PC-9 (cell line): Measurements from ENCODE around the gene CEP83. TPM values are rescaled to one million over a fixed set of nuclear protein-coding genes. Genes with fewer than 3 reads are reported as not detected.

Experiments
- BruUV-seq: library from RNA; stranded (reverse); fragments of 400-500 nt; replicated peaks from 2 replicates; lab custom pipeline; 2021; lab: Mats Ljungman, UMichigan
- CTCF ChIA-PET: fragments of 300-600 bp; sonication (Branson Sonifier 250); formaldehyde crosslinking; loops from one replicate; lab custom pipeline; 2022; ENCODE audit warnings: antibody characterized with exemption; lab: Charles Lee
- POLR2A ChIA-PET: fragments of 300-600 bp; sonication (Branson Sonifier 250); formaldehyde crosslinking; loops from one replicate; lab custom pipeline; 2022; ENCODE audit warnings: antibody characterized with exemption; ENCODE audit not compliant: unreplicated experiment; lab: Charles Lee
- DNase-seq, 2 experiments: peaks; one replicate each; pipeline versions ENCODE4 v3.0.0 to v3.0.0-alpha.2; 2015 to 2022; ENCODE audit warnings: mixed read lengths in 1 of 2
- H2AFZ ChIP-seq: fragments of 200-600 bp; sonication (generic); 2 replicates; pipeline ENCODE4 v1.8.1; 2017; ENCODE audit warnings: antibody characterized with exemption
- H3F3A ChIP-seq: fragments of 200-600 bp; sonication (generic); 2 replicates; pipeline ENCODE4 v1.8.1; 2017; ENCODE audit warnings: antibody characterized with exemption, mild to moderate bottlenecking, low read depth; ENCODE audit not compliant: insufficient read depth
- H3K27ac ChIP-seq: fragments of 200-600 bp; sonication (generic); 2 replicates; pipeline ENCODE4 v1.6.1; 2016; ENCODE audit warnings: mixed run types
- H3K27me3 ChIP-seq: fragments of 200-600 bp; sonication (generic); 2 replicates; pipeline ENCODE4 v1.6.1; 2016; ENCODE audit warnings: low read depth, mixed run types; ENCODE audit not compliant: insufficient read depth
- H3K36me3 ChIP-seq: fragments of 200-600 bp; sonication (generic); 2 replicates; pipeline ENCODE4 v1.6.1; 2016; ENCODE audit warnings: low read depth, mixed run types
- H3K4me1 ChIP-seq: fragments of 200-600 bp; sonication (generic); replicated peaks from 2 replicates; pipeline ENCODE4 v1.6.1; 2016; ENCODE audit warnings: mixed run types; ENCODE audit not compliant: insufficient read depth
- H3K4me2 ChIP-seq: fragments of 200-600 bp; sonication (generic); 2 replicates; pipeline ENCODE4 v1.6.1; 2017; ENCODE audit warnings: mixed run types
- H3K4me3 ChIP-seq: fragments of 200-600 bp; sonication (generic); 2 replicates; pipeline ENCODE4 v1.6.1; 2016; ENCODE audit warnings: mixed run types
- H3K79me2 ChIP-seq: fragments of 200-600 bp; sonication (generic); 2 replicates; pipeline ENCODE4 v1.6.1; 2017; ENCODE audit warnings: low read depth, mixed run types
- H3K9me2 ChIP-seq: fragments of 200-600 bp; sonication (generic); 2 replicates; pipeline ENCODE4 v1.8.1; 2017; ENCODE audit warnings: mild to moderate bottlenecking; ENCODE audit not compliant: insufficient read depth
- H3K9me3 ChIP-seq: fragments of 200-600 bp; sonication (generic); 2 replicates; pipeline ENCODE4 v1.8.1; 2016; ENCODE audit warnings: low read depth; ENCODE audit not compliant: insufficient read depth
- H4K20me1 ChIP-seq: fragments of 200-600 bp; sonication (generic); 2 replicates; pipeline ENCODE4 v1.8.1; 2017; ENCODE audit not compliant: insufficient read depth
- CTCF ChIP-seq: fragments of 200-600 bp; sonication (generic); conservative IDR thresholded peaks from 2 replicates; pipeline ENCODE4 v1.6.1; 2017; ENCODE audit warnings: mixed run types, antibody characterized with exemption, mild to moderate bottlenecking, moderate library complexity
- EZH2 ChIP-seq: fragments of 200-600 bp; sonication (generic); IDR thresholded peaks from 2 replicates; pipeline ENCODE4 v1.8.0; 2017; ENCODE audit warnings: antibody characterized with exemption, low read depth
- intact Hi-C: fragments of 100-400 bp; cut with micrococcal nuclease; formaldehyde crosslinking; loops from one replicate; pipeline ENCODE4 v1.10.0; 2022; ENCODE audit not compliant: unreplicated experiment
- total RNA-seq: library from RNA; stranded (reverse); gene quantifications from 2 replicates; pipeline ENCODE4 v1.2.3, GENCODE V29; 2021

The CEP83 gene
- total RNA-seq, 1 experiment from 2014 or later: 19.6 TPM

GRCh38 chr12:94305130-94305957 is 154.3 kb downstream of the CEP83 start:
- ChIA-PET CTCF (no interaction called here), POLR2A (interaction anchor here (0.7 kb wide), 1 partner anchor 9 kb away, joined by 5 read pairs; no protein-coding TSS in a partner anchor)
- Histone ChIP-seq H3F3A (no peaks in the 10 kb centered on the region), H3K4me2 (no peak overlapping the region), H4K20me1 (no peaks in the 10 kb centered on the region), H3K9me2 (peaks cover 6% of the 10 kb centered on the region; the same call in 1 of the 2 replicates), H3K36me3 (0 out of 2 replicates have a peak, but pooled peaks cover 5% of the 10 kb centered on the region), H3K4me3 (no peak overlapping the region), H3K4me1 (no peaks in the 10 kb centered on the region), H3K9me3 (no peaks in the 10 kb centered on the region), H3K27me3 (no peaks in the 10 kb centered on the region), H2AFZ (no peak overlapping the region), H3K27ac (no peak overlapping the region), H3K79me2 (no peaks in the 10 kb centered on the region)
- DNase-seq: no peak
- TF ChIP-seq CTCF (no peak), EZH2 (no peak)
- intact Hi-C loops: no loop called here
- no TSS peak for BruUV-seq

- TF ChIP-seq CTCF (no peak), EZH2 (no peak)
- Histone ChIP-seq H3K27me3 (no peaks in the 10 kb centered on the region), H3K4me3 (no peak overlapping the region), H2AFZ (no peak overlapping the region), H3K4me2 (no peak overlapping the region), H3K9me3 (no peaks in the 10 kb centered on the region), H3K9me2 (peaks cover 6% of the 10 kb centered on the region; the same call in 1 of the 2 replicates), H3K27ac (no peak overlapping the region), H3K79me2 (no peaks in the 10 kb centered on the region), H3F3A (no peaks in the 10 kb centered on the region), H3K4me1 (no peaks in the 10 kb centered on the region), H3K36me3 (0 out of 2 replicates have a peak, but pooled peaks cover 5% of the 10 kb centered on the region), H4K20me1 (no peaks in the 10 kb centered on the region)
- CTCF ChIA-PET: no interaction called here
- DNase-seq: no peak
- no TSS peak for BruUV-seq
- intact Hi-C loops: no loop called here
- POLR2A ChIA-PET: no interaction called here
Observed at GRCh38 chr12:94304566-94305061, 155.1 kb downstream of the CEP83 start.

- intact Hi-C loops: no loop called here
- 0 out of 2 replicates have a peak, but pooled peaks cover 5% of the 10 kb centered on the region for H3K36me3 ChIP-seq
- H3K4me2 ChIP-seq: no peak overlapping the region
- peaks cover 6% of the 10 kb centered on the region; the same call in 1 of the 2 replicates for H3K9me2 ChIP-seq
- no peaks in the 10 kb centered on the region for H3K79me2 ChIP-seq
- no peak for TF ChIP-seq CTCF
- no peak for TF ChIP-seq EZH2
- H4K20me1 ChIP-seq: no peaks in the 10 kb centered on the region
- no peaks in the 10 kb centered on the region for H3K9me3 ChIP-seq
- H3F3A ChIP-seq: no peaks in the 10 kb centered on the region
- ChIA-PET POLR2A (no interaction called here), CTCF (no interaction called here)
- no peak overlapping the region for H3K4me3 ChIP-seq
- no peaks in the 10 kb centered on the region for H3K27me3 ChIP-seq
- H3K4me1 ChIP-seq: no peaks in the 10 kb centered on the region
- no peak for DNase-seq
- no peak overlapping the region for H2AFZ ChIP-seq
- no peak overlapping the region for H3K27ac ChIP-seq
- BruUV-seq: no TSS peak
Observed at GRCh38 chr12:94304012-94304411, 155.7 kb downstream of the CEP83 start.
